ENCODE results near the gene GIPC3.

DNA sequence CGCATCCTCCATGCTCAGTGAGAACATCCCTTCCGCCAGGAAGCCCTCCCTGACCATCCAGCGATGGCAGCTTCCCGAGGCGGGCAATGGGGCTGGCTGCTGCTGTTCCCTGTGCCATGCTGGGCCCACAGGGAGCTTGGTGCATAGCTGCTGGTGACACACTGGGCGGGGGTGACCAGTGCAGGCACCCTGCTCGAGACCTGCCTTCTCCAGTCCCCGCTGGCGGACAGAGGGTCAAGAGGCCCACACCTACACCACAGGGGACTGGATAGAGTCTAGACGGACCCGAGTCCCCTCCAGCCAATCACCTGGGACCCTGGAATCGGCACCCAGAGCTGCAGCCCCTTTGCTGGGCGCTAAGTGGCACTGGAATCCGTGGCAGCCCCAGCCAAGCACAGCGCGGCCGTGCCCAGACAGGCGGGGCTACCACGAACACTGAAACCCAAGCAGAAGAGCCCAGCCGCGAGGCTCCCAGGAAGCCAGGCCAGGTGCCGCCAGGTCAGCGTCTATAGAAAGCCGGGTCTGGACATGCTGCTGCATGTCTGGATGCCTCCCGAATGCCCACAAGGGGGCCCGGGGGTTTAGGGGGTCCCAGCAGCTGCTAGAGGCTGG lies 30.4 kb downstream of the GIPC3 start:
- TF ChIP-seq POLR2AphosphoS5 (IDR thresholded peaks at IDR 0.05; ENCODE audit: low read depth) (no peak), EZH2 (IDR thresholded peaks at IDR 0.05; ENCODE audit: low read depth, unreplicated experiment) (no peak), EZH2phosphoT487 (IDR thresholded peaks at IDR 0.05; ENCODE audit: unreplicated experiment) (no peak), CREB1 (CRISPR knock-in tag; IDR thresholded peaks at IDR 0.05; ENCODE audit: low read depth) (no peak), NANOG (IDR thresholded peaks at IDR 0.05; ENCODE audit: borderline replicate concordance) (no peak), JUNB (IDR thresholded peaks at IDR 0.05; ENCODE audit: unreplicated experiment) (no peak)
- TF ChIP-seq, protein P1, sequence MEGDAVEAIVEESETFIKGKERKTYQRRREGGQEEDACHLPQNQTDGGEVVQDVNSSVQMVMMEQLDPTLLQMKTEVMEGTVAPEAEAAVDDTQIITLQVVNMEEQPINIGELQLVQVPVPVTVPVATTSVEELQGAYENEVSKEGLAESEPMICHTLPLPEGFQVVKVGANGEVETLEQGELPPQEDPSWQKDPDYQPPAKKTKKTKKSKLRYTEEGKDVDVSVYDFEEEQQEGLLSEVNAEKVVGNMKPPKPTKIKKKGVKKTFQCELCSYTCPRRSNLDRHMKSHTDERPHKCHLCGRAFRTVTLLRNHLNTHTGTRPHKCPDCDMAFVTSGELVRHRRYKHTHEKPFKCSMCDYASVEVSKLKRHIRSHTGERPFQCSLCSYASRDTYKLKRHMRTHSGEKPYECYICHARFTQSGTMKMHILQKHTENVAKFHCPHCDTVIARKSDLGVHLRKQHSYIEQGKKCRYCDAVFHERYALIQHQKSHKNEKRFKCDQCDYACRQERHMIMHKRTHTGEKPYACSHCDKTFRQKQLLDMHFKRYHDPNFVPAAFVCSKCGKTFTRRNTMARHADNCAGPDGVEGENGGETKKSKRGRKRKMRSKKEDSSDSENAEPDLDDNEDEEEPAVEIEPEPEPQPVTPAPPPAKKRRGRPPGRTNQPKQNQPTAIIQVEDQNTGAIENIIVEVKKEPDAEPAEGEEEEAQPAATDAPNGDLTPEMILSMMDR (conservative IDR thresholded peaks at IDR 0.05; ENCODE audit: low read depth in 2 of 2), result no peak
- TF ChIP-seq, protein P2, sequence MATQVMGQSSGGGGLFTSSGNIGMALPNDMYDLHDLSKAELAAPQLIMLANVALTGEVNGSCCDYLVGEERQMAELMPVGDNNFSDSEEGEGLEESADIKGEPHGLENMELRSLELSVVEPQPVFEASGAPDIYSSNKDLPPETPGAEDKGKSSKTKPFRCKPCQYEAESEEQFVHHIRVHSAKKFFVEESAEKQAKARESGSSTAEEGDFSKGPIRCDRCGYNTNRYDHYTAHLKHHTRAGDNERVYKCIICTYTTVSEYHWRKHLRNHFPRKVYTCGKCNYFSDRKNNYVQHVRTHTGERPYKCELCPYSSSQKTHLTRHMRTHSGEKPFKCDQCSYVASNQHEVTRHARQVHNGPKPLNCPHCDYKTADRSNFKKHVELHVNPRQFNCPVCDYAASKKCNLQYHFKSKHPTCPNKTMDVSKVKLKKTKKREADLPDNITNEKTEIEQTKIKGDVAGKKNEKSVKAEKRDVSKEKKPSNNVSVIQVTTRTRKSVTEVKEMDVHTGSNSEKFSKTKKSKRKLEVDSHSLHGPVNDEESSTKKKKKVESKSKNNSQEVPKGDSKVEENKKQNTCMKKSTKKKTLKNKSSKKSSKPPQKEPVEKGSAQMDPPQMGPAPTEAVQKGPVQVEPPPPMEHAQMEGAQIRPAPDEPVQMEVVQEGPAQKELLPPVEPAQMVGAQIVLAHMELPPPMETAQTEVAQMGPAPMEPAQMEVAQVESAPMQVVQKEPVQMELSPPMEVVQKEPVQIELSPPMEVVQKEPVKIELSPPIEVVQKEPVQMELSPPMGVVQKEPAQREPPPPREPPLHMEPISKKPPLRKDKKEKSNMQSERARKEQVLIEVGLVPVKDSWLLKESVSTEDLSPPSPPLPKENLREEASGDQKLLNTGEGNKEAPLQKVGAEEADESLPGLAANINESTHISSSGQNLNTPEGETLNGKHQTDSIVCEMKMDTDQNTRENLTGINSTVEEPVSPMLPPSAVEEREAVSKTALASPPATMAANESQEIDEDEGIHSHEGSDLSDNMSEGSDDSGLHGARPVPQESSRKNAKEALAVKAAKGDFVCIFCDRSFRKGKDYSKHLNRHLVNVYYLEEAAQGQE (IDR thresholded peaks at IDR 0.05; ENCODE audit: unreplicated experiment), result no peak
- TF ChIP-seq, protein P3, sequence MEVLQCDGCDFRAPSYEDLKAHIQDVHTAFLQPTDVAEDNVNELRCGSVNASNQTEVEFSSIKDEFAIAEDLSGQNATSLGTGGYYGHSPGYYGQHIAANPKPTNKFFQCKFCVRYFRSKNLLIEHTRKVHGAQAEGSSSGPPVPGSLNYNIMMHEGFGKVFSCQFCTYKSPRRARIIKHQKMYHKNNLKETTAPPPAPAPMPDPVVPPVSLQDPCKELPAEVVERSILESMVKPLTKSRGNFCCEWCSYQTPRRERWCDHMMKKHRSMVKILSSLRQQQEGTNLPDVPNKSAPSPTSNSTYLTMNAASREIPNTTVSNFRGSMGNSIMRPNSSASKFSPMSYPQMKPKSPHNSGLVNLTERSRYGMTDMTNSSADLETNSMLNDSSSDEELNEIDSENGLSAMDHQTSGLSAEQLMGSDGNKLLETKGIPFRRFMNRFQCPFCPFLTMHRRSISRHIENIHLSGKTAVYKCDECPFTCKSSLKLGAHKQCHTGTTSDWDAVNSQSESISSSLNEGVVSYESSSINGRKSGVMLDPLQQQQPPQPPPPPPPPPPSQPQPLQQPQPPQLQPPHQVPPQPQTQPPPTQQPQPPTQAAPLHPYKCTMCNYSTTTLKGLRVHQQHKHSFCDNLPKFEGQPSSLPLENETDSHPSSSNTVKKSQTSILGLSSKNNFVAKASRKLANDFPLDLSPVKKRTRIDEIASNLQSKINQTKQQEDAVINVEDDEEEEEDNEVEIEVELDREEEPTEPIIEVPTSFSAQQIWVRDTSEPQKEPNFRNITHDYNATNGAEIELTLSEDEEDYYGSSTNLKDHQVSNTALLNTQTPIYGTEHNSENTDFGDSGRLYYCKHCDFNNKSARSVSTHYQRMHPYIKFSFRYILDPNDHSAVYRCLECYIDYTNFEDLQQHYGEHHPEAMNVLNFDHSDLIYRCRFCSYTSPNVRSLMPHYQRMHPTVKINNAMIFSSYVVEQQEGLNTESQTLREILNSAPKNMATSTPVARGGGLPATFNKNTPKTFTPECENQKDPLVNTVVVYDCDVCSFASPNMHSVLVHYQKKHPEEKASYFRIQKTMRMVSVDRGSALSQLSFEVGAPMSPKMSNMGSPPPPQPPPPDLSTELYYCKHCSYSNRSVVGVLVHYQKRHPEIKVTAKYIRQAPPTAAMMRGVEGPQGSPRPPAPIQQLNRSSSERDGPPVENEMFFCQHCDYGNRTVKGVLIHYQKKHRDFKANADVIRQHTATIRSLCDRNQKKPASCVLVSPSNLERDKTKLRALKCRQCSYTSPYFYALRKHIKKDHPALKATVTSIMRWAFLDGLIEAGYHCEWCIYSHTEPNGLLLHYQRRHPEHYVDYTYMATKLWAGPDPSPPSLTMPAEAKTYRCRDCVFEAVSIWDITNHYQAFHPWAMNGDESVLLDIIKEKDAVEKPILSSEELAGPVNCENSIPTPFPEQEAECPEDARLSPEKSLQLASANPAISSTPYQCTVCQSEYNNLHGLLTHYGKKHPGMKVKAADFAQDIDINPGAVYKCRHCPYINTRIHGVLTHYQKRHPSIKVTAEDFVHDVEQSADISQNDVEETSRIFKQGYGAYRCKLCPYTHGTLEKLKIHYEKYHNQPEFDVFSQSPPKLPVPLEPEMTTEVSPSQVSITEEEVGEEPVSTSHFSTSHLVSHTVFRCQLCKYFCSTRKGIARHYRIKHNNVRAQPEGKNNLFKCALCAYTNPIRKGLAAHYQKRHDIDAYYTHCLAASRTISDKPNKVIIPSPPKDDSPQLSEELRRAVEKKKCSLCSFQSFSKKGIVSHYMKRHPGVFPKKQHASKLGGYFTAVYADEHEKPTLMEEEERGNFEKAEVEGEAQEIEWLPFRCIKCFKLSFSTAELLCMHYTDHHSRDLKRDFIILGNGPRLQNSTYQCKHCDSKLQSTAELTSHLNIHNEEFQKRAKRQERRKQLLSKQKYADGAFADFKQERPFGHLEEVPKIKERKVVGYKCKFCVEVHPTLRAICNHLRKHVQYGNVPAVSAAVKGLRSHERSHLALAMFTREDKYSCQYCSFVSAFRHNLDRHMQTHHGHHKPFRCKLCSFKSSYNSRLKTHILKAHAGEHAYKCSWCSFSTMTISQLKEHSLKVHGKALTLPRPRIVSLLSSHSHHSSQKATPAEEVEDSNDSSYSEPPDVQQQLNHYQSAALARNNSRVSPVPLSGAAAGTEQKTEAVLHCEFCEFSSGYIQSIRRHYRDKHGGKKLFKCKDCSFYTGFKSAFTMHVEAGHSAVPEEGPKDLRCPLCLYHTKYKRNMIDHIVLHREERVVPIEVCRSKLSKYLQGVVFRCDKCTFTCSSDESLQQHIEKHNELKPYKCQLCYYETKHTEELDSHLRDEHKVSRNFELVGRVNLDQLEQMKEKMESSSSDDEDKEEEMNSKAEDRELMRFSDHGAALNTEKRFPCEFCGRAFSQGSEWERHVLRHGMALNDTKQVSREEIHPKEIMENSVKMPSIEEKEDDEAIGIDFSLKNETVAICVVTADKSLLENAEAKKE (CRISPR knock-in tag; IDR thresholded peaks at IDR 0.05), result no peak
